GM18858 (cell line): Measurements from ENCODE around the gene SGCE.
"Not testable (repeated sequence)": the region's sequence is repeated elsewhere in the genome, so short reads cannot be mapped to it uniquely, and the experiment has no call there.

Source experiments
- ATAC-seq: cut with Tn5 transposase; IDR thresholded peaks from one replicate; pipeline ENCODE4 v1.9.1; 2021; ENCODE audit not compliant: unreplicated experiment

The SGCE gene, protein sequence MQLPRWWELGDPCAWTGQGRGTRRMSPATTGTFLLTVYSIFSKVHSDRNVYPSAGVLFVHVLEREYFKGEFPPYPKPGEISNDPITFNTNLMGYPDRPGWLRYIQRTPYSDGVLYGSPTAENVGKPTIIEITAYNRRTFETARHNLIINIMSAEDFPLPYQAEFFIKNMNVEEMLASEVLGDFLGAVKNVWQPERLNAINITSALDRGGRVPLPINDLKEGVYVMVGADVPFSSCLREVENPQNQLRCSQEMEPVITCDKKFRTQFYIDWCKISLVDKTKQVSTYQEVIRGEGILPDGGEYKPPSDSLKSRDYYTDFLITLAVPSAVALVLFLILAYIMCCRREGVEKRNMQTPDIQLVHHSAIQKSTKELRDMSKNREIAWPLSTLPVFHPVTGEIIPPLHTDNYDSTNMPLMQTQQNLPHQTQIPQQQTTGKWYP

DNA sequence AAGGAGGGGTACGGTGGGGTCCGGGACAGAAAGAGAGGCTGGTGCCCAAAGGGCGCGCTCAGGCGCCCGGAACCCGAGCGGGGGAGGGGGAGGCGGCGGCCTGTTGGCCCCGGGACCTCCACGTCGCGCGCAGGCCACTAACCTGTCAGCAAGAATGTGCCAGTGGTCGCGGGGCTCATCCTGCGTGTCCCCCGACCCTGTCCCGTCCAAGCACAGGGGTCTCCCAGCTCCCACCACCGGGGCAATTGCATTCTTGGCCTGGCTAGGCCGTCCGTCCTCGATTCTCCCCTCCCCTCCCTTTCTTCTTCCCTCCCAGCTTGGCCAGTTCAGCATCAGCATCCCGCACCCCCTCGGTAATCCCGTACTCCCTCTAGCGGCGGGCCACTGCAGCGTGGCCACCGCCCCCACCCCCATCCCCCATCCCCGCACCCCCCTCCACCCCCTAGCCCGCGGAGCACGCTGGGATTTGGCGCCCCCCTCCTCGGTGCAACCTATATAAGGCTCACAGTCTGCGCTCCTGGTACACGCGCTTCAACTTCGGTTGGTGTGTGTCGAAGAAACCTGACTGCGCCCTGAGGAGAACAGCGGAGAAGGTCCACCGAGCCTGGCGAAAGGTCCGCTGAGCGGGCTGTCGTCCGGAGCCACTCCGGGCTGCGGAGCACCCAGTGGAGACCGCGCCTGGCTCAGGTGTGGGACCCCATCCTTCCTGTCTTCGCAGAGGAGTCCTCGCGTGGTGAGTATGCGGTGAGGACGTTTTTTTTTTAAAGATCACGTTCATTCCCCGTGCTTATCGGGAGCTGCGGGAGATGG is at the start of gene SGCE:
SGCE (minus strand) TSS at position 286 of the 810 bp plus-strand sequence; CDS start at position 251, 35 bp downstream.
- ATAC-seq: no peak

DNA sequence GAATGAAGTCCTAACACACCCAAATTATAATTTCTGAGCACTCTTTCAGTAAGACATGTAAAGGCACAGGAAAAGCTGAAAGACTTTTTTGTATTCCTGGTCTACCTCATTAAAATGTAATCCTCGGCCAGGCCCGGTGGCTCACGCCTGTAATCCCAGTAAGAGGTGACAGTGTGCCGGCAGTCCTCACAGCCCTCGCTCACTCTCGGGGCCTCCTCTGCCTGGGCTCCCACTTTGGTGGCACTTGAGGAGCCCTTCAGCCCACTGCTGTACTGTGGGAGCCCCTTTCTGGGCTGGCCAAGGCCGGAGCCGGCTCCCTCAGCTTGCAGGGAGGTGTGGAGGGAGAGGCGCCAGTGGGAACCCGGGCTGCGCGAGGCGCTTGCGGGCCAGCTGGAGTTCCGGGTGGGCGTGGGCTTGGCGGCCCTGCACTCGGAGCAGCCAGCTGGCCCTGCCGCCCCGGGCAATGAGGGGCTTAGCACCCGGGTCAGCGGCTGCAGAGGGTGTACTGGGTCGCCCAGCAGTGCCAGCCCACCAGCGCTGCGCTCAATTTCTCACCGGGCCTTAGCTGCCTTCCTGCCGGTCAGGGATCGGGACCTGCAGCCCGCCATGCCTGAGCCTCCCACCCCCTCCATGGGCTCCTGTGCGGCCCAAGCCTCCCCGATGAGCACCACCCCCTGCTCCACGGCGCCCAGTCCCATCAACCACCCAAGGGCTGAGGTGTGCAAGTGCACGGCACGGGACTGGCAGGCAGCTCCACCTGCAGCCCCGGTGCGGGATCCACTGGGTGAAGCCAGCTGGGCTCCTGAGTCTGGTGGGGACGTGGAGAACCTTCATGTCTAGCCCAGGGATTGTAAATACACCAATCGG is 49.5 kb upstream of the SGCE start:
- not testable (repeated sequence) for ATAC-seq

DNA sequence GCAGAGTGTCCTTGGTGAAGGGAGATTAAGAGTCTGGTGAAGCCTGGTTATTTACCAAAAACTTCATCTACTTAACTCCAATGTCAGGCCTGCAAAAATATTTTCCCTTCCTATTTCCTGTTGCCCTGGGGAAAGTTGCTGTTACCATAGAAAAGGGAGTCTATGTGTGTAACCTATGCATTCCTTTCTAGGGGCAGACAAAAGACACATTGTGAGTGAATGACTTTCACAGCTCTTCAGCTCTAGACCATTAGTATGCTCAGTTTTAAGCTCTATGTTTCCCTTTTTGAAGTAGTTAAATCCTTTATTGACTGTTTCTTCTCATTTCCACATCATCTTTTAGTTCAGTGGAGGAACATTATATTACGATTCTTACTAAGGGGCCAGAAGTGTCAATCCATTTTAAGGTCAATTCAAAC is 45.6 kb upstream of the SGCE start:
- ATAC-seq: no peak

DNA sequence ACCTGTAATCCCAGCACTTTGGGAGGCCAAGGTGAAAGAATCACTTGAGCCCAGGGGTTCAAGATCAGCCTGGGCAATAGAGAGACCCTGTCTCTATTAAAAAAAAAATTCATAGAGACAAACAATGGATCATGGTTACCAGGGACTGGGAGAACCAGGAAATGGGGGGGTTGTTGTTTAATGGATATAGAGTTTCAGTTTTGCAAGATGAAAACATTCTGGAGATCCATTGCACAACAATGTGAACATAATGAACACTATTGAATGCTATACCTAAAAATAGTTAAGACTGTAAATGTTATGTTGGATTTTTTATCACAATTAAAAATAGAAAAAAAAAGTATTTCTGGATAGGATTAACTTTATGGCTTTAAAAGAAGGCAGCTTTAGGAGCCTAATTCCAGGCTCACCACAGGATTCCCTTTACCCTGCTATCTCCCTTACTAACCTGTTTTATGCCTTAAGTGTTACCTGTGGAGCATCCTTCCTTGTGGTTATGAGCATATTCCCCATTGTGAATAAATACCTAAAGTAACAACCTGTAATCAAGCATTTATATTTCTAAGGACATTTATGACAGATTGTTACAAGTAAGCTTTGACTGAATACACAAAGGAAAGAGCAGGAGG is 45.1 kb upstream of the SGCE start:
- ATAC-seq: no peak

DNA sequence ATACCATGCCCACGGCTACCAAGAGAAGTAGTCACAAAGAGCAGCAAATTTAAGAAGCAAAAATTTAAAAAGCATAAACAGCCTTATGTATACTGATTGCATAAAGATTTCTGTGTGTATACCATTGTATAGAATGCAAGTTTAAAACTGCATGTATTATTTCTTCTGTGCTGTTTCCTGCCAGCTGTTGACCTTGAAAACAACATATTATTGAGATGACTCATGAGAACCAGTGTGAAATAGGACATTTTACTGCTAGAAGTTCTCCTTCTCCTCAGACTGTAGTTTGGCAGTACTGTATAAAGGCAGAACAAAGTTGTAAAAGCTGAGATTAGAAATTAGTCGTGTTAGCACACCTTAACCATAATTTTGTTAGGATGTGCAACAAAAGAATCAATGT is 42.3 kb upstream of the SGCE start:
- no peak for ATAC-seq

DNA sequence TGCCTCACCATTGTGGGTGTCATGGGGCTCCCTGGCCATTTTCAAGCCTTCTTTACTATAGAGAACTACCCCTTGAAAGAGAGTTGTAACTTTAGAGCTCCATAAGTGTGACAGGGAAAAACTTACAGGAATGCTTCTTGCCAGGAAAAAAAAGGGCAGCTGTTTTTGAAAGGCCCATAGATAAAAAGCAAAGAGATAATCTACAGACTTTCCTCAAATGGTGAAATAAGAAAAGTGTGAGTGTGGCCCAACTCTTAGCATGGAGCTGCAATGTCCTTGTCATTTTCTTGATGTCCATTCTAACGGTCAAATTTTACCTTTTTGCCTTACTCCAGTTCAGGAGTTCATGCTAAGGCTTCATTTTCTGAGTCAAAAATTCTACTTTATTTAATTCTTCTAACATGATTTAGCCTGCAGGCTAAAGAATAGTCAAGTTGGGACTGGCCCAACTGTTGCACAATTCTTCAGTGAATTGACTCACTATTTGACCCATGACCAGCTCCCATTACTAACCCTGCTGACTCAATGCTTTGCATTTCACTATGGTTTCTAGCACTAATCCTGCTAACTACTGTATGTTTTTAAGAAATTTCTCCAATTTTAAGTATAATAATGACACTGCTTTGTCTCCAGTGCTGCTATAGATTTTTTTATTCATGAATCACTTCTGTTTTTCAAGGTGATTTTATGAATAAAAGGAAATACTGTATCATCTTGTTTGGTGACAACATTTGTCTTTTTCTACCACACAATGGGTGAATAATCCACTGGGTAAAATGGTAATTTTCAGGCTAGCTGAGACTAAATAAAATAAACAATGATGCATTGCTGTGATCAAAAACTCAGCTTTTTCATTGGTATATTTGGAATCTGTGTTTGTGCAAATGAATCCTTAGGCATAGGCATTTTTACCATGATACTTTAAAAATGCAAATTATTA is 41.4 kb upstream of the SGCE start:
- no peak for ATAC-seq

DNA sequence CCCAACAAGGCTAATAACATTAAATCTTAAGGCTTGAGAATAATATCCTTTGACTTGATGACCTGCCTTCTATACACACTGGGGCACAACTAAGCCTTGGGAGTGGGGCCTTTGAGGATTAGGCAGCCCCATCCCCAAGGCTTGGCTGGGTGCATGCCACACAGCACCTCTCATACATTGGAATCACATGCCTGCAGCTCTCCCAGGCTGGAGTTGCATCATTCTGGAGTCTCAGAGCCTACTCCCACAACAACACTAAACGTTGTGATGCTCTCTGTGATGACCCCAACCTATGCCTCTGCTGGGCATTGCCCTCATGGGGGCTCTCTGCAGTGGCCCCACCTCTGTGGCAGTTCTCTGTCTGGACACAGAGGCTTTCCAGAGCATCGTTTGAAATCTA is 31.9 kb upstream of the SGCE start:
- ATAC-seq: no peak

DNA sequence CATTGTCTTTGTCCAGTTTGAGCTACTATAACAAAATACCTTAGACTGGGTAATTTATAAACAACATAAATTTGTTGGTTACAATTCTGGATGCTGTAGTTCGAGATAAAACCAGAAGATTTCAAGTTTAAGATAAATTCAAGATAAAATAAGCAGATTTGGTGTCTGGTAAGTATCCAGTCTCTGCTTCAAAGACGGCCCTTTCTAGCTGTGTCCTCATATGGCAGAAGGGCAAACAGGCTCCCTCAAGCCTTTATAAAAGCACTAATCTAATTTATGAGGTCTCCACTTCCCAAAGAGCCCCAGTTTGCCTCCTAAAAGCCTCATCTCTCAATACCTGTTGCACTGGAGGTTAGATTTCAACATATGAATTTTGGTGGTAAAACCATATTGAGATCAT is 31.1 kb upstream of the SGCE start:
- ATAC-seq: no peak

DNA sequence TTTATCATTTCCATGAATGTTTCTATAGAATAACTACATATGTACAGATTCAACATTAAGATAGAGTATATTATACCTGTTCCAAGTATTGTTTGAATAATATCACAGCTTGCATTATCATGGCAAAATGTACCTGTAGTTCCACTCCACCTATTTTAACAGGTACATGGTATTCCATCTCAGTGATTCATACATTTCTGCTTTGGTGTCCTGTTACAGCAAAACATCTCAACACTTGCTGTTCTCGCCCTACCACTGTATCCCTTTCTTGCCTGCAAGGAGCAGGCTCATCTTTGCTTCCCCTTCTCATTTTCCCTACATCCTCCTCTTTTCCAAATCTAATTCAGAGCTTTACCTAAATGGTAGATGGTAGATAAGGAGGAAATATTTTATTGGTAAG is 27.1 kb upstream of the SGCE start:
- ATAC-seq: no peak

DNA sequence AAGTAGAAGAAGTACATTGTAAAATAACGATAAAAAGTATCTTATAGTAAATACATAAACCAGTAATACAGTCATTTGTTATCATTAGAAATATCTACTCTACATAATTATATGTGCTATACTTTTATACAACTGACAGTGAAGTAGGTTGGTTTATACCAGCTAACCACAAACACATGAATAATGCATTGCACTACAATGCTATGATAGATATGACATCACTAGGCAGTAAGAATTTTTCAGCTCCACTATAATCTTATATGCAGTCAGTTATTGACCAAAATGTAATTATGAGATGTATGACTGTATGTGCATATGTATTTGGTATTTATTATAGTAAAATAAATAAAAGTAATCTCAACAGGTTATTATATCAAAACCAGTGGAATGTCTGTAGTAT is 23.4 kb upstream of the SGCE start:
- no peak for ATAC-seq

DNA sequence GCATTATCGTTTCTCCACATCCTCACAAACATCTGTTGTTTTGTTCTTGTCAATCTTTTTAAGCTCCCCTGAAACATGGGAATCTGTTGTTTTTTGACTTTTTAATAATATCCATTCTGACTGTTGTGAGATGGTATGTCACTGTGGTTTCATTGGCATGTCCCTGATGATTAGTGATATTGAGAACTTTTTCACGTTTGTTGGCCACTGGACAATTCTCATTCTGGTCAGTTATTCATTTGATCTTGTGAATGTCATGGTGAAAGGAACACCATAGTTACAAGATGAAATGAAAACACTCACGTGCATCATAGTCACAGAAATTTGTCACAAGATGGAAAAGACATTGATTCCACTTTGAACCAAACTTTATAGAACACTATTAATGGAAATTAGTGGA is 20.5 kb upstream of the SGCE start:
- ATAC-seq: no peak

DNA sequence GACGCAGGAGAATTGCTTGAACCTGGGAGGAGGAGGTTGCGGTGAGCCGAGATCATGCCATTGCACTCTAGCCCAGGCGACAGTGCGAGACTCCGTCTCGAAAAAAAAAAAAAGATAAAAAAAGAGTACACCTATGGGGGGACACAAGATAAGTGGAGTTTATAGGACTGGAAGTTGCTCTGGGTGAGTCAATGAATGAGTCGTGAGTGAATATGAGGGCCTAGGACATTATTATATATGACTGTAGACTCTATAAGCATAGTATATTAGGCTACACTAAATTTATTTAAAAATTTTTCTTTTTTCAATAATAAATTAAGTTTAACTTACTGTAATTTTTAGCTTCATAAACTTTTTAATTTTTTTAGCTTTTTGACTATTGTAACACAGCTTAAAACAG is 19.4 kb upstream of the SGCE start:
- ATAC-seq: no peak

DNA sequence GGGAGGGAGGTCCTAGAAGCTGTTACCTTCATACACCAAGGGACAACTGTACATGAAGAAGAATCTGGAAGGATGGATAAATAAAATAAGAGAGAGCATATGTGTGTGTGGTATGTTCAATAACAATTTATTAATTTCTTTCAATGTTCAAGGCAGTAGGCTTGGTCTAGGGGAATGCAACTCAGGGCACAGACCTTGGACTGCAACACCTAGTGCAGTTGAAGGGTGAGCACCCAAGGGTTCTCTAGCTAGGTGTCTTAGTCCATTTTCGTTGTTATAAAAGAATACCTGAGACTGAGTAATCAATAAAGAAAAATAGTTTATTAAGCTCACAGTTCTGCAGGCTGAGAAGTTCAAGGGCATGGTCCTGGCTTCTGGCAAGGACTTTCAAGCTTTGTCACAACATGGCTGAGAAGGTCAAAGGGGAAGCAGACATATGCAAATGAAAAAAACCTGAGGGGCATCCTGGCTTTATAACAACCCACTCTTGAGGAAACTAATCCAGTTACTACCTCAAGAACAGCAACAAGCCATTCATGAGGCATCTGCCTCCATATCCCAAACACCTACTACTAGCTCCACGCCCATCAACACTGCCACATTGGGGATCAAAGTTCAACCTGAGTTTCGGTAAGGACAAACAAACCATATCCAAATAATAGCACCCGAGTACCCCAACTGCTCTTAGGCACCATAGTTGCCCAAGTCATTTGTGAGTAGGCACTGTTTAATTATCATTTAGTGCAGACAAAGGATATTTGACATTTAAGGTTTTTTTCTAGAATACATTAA is 15.7 kb upstream of the SGCE start:
- no peak for ATAC-seq

DNA sequence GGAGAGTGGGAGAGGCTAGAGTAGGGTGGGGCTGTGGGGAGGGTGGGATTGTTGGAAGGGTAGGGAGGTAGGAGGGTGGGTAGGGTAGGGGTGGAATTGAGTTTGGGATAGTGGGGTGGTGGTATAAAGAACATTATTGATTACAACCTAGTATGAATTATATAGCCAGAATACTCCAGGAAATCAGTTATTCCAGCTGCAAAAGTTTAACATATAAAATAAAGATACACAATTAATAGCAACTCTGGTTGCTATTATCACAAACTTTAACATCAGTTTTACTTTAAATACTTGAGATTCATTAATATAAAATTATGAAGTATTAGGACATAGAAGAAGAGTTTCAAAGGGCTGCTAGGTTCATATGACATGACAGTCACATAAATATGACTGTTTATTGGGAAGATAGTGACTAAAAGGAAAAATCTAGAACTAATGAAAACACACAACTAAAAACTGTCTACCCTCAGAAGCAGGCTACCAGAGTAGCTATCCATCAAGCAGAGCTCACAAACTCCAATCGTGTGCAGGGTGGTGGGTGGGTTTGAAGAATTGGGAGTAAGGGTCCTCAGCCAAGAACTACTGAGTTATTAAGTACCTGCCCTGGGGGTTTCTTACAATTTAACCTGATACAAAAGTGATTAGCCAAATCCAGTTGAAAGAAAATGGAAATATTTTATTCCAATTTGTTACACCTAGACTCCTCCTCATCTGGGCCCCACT is 14.0 kb upstream of the SGCE start:
- ATAC-seq: no peak

DNA sequence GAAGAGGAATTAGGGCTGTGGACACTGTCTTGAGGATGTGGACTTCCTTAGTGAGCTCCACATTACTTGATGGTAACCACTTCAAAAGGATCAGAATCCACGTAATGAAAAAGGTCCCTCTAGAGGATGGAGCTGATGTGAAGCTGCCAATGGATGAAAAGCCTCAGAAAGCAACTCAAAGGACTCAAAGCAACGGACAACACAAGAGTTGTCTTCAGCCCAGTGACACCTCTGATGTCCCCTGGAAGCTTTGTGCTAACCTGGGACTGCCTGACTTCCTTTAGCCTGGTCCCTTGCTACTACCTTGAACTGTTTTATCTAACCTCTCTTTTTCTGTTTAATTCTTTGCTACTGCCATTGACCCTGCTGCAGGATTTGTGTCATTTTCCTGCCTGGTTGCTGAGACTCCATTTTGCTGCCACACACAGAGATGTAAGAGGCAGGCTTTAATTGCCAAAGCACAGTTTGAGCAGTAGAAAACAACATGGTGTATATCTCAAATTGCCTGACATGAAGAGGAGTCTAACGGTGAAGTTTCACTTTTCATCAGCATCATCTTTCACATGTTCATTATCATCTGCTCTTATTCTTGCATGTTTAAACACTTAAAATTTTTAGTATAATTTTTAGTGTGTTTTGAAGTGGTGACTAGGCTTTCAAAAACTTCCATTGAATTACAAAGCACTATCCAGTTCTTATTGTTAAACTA is 11.1 kb upstream of the SGCE start:
- no peak for ATAC-seq

DNA sequence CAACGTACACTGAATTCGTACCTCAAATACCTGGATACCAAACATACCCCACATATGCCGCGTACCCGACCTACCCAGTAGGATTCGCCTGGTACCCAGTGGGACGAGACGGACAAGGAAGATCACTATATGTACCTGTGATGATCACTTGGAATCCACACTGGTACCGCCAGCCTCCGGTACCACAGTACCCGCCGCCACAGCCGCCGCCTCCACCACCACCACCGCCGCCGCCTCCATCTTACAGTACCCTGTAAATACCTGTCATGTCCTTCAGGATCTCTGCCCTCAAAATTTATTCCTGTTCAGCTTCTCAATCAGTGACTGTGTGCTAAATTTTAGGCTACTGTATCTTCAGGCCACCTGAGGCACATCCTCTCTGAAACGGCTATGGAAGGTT is 9.5 kb upstream of the SGCE start:
- ATAC-seq: no peak

DNA sequence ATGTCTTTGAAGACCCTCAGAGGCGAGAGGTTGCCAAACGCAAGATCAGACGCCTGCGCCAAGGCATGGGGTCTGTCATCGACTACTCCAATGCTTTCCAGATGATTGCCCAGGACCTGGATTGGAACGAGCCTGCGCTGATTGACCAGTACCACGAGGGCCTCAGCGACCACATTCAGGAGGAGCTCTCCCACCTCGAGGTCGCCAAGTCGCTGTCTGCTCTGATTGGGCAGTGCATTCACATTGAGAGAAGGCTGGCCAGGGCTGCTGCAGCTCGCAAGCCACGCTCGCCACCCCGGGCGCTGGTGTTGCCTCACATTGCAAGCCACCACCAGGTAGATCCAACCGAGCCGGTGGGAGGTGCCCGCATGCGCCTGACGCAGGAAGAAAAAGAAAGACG is 8.1 kb upstream of the SGCE start:
- no peak for ATAC-seq

DNA sequence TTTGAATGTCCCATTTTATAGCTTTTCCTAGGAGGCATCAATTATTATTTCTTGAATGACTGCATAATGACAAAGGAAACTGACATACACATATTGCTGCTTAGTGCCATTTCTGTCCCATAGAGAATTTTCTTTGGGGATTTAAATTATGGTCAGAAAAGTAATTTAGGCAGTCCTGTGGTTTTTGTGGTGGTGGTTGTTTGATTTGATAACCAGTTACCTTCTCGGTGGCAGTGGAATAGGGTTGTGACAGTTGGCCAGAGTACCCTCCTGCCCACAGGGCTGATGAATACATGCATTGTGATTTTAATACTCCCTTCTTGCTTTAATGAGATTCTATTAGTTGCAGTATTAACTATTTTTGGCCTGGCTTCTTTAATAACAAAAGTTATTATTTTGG is 6.6 kb upstream of the SGCE start:
- no peak for ATAC-seq
